ENCODE results near the gene IL18. TPM values are rescaled to one million over a fixed set of nuclear protein-coding genes. Genes with fewer than 3 reads are reported as not detected.
"Not testable (repeated sequence)": the region's sequence is repeated elsewhere in the genome, so short reads cannot be mapped to it uniquely, and the experiment has no call there.

Gene IL18
- 1 to 10 TPM; 4.7 to 6.0 TPM for total RNA-seq
- long read RNA-seq, result 0 reads

DNA sequence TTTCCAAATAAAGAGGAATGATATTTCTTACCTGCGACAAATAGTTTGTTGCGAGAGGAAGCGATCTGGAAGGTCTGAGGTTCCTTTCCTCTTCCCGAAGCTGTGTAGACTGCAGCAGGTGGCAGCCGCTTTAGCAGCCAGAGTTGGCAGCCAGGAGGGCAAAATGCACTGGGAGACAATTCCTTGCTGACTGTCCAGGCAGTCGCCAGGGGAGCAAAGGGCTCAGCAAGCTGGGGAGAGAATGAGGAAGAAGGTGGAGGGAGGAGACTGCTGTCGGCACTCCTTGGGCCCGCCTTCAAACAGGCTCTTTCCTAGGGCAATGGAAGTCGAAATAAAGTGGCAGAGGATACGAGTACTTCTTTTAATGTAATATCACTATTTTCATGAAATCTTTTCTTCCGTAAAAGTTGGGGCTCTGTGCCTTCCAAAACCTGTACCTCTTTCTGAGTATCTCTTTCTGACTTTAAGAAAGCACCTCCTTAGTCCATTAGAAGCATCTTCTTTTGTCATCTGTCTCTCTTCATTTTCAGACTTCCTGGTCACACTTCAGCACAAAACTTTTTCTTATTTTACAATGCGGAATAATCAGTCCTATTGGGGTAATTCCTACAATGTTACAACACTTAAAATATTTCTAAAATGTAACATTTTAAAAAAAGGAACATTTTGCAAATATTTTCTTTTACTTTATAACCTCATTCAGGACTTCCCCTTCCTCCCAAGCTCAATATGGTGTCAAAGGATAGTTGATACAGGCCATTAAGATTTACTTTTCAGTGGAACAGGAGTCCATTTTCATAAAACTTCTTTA, at the start of gene IL18:
Gene IL18 (minus strand): TSS at position 220 of the 811 bp plus-strand sequence. CDS start 9,041 bp downstream, outside the sequence.
- peak; percentile 36 for DNase-seq
- intact Hi-C loops (cut with DNase I), result no loop called here
- ATAC-seq, result peak; percentile 60 to 91

DNA sequence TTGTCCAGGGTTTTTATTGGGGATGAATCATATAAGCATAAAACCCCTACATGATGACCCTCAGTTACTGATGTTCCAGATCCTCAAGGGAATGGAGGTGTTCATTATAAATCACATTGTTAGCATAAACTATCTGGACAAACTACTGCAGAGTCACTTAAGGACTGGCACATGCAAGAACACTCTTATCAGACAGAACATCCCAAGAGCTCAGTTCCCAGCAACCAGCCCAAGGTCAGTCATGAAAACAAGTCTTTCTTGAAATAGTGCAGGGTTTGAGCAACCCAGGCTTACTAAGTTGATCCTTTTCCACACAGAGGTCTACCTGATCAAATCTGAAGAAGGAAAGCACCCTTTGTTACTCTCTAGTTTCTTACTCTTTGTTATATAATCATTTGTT, 48.8 kb upstream of the IL18 start:
- ATAC-seq (peak; percentile 16 to 46), DNase-seq (no peak)
- intact Hi-C loops (cut with DNase I), result no loop called here

DNA sequence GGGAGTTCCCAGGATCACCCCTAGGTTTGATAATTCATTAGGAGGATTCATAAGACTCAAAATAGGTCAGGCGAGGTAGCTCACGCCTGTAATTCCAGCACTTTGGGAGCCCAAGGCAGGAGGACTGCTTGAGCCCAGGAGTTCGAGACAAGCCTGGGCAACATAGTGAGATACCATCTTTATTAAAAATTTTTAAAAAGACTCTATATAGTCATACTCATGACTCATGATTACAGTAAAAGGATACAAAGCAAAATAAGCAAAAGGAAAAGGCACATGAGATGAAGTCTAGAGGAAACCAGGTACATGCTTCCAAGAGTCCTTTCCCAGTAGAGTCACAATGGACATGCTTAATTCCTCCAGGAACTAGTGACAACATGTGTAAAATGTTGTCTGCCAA, 48.4 kb upstream of the IL18 start:
- ATAC-seq (no peak), DNase-seq (no peak)
- intact Hi-C loops (cut with DNase I), result no loop called here

DNA sequence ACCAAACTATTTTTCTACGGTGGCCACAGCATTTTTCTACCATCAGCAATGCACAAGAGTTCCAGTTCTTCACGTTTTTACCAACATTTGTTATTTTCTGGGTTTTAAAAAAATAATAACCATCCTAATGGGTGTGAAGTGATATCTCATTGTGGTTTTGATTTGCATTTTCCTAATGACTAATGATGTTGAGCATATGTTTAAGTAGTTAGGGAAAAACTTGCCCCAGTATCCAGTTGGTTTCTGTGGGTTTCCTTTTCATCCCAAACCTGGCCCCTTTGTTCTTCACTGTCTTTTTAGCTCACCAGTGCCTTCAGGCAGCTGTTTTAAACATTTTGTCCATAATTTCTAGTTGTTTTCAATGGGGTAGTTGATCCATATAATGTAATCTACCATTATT, 47.6 kb upstream of the IL18 start:
- intact Hi-C loops (cut with DNase I), result no loop called here
- DNase-seq (no peak), ATAC-seq (no peak)

DNA sequence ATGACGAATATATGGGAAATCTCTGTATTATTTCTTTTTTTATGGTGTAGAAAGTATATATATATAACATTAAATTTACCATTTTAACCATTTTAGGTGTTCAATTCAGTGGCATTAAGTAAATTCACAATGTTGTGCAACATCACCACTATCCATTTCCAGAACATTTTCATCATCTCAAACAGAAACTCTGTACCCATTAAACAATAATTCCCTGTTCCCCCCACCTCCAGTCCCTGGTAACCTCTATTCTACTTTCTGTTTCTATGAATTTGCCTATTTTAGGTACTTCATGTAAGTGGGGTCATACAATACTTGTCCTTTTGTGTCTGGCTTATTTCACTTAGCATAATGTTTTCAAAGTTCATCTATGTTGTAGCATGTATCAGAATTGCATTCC, 47.0 kb upstream of the IL18 start:
- ATAC-seq (no peak), DNase-seq (no peak)
- intact Hi-C loops (cut with DNase I), result no loop called here

DNA sequence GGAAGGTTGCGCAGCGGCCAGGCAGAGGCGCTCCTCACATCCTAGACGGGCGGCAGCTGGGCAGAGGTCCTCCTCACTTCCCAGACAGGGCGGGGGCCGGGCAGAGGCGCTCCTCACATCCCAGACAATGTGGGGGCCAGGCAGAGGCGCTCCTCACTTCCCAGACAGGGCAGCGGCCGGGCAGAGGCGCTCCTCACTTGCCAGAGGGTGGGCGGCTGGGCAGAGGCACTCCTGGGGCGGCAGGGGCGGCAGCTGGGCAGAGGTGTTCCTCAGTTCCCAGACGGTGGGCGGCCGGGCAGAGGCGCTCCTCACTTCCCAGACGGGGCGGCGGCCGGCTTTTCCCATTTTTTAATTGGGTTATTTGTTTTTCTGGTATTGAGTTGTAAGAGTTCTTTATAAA, 42.2 kb upstream of the IL18 start:
- ATAC-seq (no peak), DNase-seq (no peak)
- intact Hi-C loops (cut with DNase I), result no loop called here

DNA sequence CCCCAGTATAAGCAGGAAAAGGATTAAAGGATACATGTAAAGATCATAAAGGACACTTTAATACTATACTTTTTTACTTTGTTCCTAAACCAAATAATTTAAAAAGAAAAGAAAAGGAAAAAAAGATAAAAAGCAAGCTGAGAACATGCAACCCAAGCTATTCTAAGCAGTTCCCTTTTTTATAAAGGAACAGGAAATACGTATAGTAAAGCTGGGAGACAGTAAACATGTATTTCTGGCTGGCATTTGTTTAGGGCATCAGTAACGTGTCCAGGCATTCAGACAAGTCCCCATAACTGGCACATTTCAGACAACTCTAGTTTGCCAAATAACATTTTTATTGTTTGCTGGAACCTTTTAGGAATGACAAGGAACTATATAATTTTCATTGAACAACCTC, 36.4 kb upstream of the IL18 start:
- ATAC-seq (no peak), DNase-seq (no peak)
- intact Hi-C loops (cut with DNase I), result no loop called here

DNA sequence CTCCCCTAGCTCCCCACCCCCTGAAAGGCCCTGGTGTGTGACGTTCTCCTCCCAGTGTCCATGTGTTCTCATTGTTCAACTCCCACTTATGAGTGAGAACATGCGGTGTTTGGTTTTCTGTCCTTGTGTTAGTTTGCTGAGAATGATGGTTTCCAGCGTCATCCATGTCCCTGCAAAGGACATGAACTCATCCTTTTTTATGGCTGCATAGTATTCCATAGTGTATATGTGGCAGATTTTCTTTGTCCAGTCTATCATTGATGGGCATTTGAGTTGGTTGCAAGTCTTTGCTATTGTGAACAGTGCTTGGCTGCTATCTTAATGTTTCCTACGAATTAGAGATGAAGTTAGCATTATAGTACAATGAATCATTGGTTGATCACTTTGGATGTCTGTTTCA, 35.2 kb upstream of the IL18 start:
- ATAC-seq; intact Hi-C loops (cut with DNase I); DNase-seq: not testable (repeated sequence)

DNA sequence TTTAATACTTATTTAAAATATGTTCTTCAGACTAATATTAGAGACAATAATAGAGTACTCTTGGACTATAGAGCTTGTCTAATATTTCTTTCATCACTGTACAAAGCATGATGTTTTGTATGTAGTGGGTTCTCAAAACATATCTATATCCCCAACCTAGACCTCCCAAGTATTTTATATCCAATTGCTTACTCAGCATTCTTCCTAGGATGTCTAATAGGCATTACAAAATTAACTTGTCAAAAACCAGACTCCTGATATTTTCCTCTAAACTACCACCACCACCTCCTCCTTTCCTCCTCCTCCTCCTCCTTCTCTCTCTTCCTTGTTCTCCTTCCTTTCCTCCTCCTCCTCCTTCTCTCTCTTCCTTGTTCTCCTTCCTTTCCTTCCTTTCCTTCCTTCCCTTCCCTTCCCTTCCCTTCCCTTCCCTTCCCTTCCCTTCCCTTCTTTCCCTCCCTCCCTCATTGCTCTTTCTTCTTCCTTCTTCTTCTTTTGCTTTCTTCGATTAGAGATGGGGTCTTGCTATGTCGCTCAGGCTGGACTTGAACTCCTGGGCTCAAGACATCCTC, 32.7 kb upstream of the IL18 start:
- intact Hi-C loops (cut with DNase I), result no loop called here
- DNase-seq (no peak), ATAC-seq (no peak)

DNA sequence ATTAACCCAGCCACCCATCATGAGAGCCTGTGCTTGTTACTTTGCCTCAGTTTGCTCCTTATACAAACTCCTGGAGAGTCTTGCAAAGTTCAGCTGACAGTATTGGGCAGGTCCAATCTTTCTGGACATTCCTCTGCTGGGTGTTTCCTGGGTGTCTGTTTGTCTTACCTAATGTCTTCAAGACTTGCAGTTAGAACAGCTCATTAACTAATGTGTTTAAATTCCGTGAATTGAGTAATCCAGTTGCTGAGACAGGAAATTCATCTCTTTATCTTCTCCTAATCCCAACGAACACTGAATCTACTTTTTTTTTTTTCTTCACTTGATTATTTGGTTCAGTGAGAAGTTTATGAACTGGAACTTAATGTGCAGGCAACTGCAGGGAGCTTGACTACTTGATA, 32.1 kb upstream of the IL18 start:
- peak in 1 of 2 donors; percentile 91 for ATAC-seq
- intact Hi-C loops (cut with DNase I), result no loop called here
- DNase-seq, result no peak

DNA sequence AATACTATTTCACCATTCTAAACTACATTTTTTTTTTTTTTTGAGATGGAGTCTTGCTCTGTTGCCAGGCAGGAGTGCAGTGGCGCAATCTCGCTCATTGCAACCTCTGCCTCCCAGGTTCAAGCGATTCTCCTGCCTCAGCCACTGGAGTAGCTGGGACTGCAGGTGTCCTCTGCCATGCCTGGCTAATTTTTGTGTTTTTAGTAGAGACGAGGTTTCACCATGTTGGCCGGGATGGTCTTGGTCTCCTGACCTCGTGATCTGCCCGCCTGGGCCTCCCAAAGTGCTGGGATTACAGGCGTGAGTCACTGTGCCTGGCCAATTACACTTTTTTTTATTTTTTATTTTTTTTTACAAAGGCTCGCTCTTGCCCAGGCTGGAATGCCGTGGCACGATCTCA, 31.2 kb upstream of the IL18 start:
- ATAC-seq, result peak in 1 of 2 donors; percentile 80
- DNase-seq; intact Hi-C loops (cut with DNase I): not testable (repeated sequence)

DNA sequence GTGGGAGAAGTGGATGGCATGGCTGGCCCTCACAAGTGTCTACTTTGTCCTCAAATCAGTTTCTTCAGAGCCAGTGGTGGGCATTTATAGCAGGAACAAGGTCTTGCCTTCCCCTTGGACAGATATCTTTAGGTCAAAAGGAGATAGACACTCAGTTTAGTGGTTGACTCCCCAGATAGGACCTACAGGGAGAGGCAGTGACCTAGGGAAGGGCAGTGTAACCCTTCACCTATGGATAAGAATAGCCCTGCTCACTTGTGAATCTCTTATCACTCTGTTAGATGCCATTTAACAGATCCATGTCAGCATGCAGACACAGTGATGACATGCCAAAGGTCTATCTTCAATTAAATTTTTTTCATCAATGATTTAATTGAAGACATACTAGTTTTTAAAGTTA, 22.4 kb upstream of the IL18 start:
- ATAC-seq, result peak in 1 of 2 donors; percentile 11
- intact Hi-C loops (cut with DNase I), result no loop called here
- no peak for DNase-seq

DNA sequence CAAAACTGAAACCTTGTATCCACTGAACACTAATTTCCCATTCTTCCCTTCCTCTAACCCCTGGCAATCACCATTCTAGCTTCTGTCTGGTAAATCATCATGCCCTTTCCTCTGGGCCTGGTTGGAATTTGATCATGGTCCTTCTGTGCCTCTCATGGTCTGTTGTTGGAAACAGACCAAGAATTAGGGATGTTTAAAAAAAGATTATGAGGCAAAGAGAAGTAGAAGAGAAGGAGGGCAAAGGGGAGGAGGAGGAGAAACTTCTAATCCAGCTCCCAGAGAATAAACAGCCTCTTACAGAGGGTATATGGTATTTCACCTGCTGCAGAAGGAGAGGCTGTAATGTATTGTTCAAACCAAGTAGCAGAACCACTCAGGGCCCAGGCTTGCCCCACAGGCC, 22.0 kb upstream of the IL18 start:
- DNase-seq, result no peak
- intact Hi-C loops (cut with DNase I), result no loop called here
- ATAC-seq, result peak; percentile 67 to 70

DNA sequence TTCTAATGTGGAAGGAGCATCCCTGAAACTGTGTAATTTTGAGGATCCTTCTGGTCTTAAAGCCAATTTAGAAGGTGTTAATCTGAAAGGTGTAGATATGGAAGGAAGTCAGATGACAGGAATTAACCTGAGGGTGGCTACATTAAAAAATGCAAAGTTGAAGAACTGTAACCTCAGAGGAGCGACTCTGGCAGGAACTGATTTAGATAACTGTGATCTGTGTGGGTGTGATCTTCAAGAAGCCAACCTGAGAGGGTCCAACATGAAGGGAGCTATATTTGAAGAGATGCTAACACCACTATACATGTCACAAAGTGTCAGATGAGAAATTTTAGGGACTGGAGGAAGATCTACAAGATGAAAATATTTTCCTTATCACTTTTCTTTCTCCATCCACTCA, 19.0 kb upstream of the IL18 start:
- DNase-seq (no peak), ATAC-seq (no peak)
- intact Hi-C loops (cut with DNase I), result no loop called here

DNA sequence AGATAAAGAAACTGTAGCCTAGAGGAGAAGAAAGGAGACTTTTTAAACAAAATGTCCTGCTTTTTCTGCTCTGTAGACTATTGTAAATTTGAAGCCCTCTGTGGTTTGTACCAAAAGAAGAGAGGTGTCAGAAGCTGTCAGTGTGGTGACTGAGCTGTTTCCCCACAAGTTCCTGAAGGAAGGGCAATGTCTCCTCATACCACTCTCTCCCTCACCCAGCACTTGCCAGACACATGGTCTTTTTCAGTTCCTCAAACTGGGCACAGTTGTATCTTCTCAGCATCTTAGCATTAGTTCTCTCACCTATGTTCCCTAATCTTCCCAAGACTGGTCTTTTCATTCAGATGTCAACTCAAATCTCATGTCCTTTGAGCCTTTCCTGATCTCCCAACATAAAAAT, 15.7 kb upstream of the IL18 start:
- ATAC-seq, result peak in 1 of 2 donors; percentile 31
- intact Hi-C loops (cut with DNase I), result no loop called here

DNA sequence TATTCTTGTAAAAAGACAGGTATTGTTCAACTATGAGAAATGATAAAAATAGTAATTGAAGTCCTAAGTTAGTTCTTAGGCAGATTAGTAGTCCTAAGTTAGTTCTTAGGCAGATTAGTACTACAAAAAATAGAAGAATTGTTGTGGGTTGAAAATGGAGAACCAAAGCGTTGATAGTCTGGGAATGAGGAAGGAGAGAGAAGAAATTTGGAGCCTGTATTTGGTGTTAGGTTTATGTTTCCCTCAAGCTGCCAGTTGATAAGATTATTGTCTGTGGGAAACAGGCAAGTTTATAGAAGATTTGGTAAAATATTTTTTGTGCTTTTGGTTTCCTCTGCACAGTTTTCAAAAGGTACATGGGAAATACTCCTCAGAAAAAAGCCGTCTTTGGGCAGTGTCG, 15.0 kb upstream of the IL18 start:
- DNase-seq (no peak), ATAC-seq (no peak)
- intact Hi-C loops (cut with DNase I), result no loop called here

More for the DNA sequence above, 15.7 kb upstream of the IL18 start:
- no peak for DNase-seq

DNA sequence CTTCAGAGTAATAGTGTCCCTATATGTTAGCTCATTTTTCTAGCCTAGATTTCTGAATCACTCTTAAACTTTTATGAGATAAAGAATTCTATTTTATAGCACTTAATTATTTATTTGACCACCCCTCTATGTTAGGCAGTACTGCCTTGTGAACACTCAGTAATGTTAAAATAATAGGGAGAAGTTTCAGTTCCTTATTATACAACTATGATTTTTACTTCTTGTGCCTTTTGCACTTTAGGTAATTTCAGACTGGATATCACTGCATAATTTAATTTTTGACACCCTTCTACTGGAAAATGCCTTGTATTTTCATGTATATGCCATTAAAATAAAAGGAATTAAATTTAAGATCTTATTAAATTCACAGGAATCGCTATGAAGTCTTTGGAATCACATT, 14.5 kb upstream of the IL18 start:
- no peak for DNase-seq
- ATAC-seq, result no peak
- intact Hi-C loops (cut with DNase I), result no loop called here

DNA sequence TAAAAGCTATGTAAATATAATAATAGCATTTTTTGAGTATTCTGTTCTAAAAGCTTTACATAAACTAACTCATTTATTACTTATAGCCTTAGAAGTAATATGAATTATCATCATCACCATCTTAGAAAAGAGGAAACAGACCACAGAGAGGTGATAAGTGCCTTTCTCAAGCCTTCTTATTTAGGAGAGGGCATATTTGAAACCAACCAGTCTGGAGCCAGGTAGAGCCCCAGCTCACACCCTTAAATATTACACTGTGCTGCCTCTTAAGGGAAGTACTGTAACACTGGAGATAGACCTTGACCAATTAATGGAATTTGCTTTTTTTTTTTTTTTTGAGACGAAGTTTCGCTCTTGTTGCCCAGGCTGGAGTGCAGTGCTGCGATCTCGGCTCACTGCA, 13.7 kb upstream of the IL18 start:
- ATAC-seq (peak in 1 of 2 donors; percentile 11), DNase-seq (no peak)
- intact Hi-C loops (cut with DNase I), result no loop called here

DNA sequence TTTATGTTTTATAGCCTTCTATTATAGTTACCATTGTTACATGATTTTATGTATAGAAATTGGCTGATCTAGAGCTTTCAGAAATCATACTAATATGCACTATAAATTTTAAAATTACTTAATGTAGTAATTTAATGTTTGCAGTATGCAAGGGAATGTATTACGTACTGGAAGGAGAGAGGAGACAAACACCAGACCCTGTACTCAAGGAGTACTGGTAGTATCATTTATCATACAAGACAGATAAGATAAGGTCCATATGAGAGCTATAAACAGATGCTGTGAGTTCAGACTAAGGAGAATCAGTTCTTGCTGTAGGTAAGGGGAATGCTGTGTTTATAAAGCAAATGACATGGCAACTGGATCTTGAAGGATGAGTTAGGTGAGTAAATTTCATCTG, 12.2 kb upstream of the IL18 start:
- DNase-seq (no peak), ATAC-seq (peak in 1 of 2 donors; percentile 57)
- intact Hi-C loops (cut with DNase I), result no loop called here

DNA sequence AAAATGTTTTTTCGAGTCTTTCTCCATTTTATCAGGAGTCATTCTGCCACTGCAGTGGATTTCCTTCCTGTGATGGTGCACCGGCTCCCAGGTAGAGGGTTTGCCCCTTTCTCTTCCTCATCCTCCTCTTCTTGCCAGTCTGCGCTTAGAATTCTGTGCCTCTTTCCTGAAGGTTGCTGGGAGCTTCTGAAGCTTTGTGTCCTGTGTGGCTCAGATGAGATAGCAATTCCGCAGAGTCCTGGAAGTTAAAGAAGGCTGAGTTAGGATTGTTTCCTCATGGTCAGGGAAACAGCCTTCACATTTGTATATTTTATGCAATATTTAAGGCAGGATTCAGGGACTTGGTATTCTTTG, 11.7 kb upstream of the IL18 start:
- intact Hi-C loops (cut with DNase I), result no loop called here

More for the DNA sequence above, 11.7 kb upstream of the IL18 start:
- ATAC-seq (peak; percentile 12 to 35), DNase-seq (no peak)
